WERI-Rb-1 (cell line): ENCODE measurements around the gene ZBED5.

ENCODE experiments used
- DNase-seq: peaks from one replicate; pipeline ENCODE4 v3.0.0-alpha.2; 2020
- H3K27ac ChIP-seq: fragments of 250-450 bp; sonication (Bioruptor Pico); 2 replicates; pipeline ENCODE4 v1.5.1; 2020; ENCODE audit warnings: mild to moderate bottlenecking, moderate library complexity
- H3K27me3 ChIP-seq: fragments of 250-450 bp; sonication (Bioruptor Pico); 2 replicates; pipeline ENCODE4 v1.5.1; 2021; ENCODE audit warnings: mild to moderate bottlenecking, low read depth, moderate library complexity; ENCODE audit not compliant: insufficient read depth, severe bottlenecking
- H3K36me3 ChIP-seq: fragments of 250-450 bp; sonication (Bioruptor Pico); 2 replicates; pipeline ENCODE4 v1.5.1; 2020; ENCODE audit warnings: mild to moderate bottlenecking, moderate library complexity
- H3K4me3 ChIP-seq: 2 replicates; pipeline ENCODE4 v1.5.1; 2011; ENCODE audit warnings: low read depth, mild to moderate bottlenecking, control low read depth, low read length
- H3K9me3 ChIP-seq: fragments of 250-450 bp; sonication (Bioruptor Pico); 2 replicates; pipeline ENCODE4 v1.5.1; 2021; ENCODE audit warnings: mild to moderate bottlenecking, moderate library complexity; ENCODE audit not compliant: severe bottlenecking
- TF ChIP-seq, protein P1 (sequence below): IDR thresholded peaks from 2 replicates; pipeline ENCODE4 v1.5.1; 2011; ENCODE audit warnings: low read depth, mild to moderate bottlenecking, control low read depth, inconsistent platforms, low read length

The ZBED5 gene

DNA sequence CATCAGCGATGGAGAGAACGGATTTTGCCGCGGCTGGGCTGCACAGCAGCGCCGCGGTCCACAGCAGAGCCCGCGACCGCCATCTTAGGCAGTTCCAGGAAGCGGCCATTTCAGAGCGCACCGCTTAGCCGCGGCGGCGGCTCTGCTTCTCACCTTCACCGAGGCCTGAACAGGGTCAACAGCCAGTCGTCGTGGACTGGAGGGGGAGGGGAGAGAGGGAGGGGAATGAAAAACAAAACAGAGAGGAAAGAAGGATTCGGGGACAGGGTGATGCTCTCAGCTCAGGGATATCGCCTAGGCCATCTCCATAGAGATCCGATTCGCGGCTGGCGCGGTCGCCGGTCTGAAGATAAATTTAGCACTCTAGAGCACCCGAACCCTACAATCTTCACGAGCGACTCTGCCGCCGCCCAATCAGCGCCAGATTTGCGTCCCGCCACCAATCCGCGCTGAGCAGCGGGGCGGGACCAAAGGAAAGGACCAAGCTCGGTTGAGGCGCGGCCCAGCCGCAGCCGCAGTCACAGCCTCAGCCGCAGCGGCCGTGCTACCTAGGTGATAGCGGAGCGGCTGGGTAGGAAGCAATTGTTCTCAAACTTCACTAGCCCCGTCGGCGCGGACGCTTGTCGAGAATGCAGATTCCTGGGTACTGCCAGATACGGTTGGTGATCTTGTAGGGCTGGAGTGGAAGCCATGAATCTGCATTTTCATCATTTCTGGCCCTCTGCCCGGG is at the start of gene ZBED5:
TSS of gene ZBED5 (minus strand) at position 345 of the 730 bp plus-strand sequence. CDS start 3,108 bp downstream, outside the sequence.
- Histone ChIP-seq H3K9me3 (no peaks in the 10 kb centered on the region), H3K27ac (peak within 1 kb of the TSS; percentile 97), H3K27me3 (no peaks in the 10 kb centered on the region), H3K36me3 (peaks cover 41% of the 10 kb centered on the region), H3K4me3 (peak within 1 kb of the TSS; percentile 84)
- peak; percentile 96 for DNase-seq
- TF ChIP-seq, protein P1, sequence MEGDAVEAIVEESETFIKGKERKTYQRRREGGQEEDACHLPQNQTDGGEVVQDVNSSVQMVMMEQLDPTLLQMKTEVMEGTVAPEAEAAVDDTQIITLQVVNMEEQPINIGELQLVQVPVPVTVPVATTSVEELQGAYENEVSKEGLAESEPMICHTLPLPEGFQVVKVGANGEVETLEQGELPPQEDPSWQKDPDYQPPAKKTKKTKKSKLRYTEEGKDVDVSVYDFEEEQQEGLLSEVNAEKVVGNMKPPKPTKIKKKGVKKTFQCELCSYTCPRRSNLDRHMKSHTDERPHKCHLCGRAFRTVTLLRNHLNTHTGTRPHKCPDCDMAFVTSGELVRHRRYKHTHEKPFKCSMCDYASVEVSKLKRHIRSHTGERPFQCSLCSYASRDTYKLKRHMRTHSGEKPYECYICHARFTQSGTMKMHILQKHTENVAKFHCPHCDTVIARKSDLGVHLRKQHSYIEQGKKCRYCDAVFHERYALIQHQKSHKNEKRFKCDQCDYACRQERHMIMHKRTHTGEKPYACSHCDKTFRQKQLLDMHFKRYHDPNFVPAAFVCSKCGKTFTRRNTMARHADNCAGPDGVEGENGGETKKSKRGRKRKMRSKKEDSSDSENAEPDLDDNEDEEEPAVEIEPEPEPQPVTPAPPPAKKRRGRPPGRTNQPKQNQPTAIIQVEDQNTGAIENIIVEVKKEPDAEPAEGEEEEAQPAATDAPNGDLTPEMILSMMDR: 0 out of 2 replicates have a peak, but pooled peaks have one; percentile 17

DNA sequence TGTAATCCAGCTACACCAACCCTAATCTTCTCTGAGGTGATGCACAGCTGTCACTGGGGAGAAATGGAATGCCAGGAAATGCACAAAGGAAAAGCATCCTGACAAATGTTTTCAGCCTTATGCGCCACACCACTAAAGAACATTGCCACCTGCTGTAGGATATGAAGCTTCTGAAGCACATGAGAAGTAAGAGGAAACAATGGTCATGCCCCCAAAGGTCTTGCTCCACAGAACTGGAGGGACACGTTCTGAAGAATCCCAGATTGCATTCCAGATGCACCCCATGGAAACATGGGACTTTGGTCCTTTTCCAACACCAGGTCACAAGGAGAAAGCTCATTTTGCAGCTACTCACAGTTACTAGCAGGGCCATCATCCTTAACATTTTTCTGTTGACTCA is 48.7 kb upstream of the ZBED5 start:
- Histone ChIP-seq H3K27ac (no peak overlapping the region), H3K4me3 (no peak overlapping the region), H3K9me3 (no peaks in the 10 kb centered on the region), H3K36me3 (no peaks in the 10 kb centered on the region), H3K27me3 (no peaks in the 10 kb centered on the region)
- no peak for DNase-seq
- TF ChIP-seq, protein P1: no peak

DNA sequence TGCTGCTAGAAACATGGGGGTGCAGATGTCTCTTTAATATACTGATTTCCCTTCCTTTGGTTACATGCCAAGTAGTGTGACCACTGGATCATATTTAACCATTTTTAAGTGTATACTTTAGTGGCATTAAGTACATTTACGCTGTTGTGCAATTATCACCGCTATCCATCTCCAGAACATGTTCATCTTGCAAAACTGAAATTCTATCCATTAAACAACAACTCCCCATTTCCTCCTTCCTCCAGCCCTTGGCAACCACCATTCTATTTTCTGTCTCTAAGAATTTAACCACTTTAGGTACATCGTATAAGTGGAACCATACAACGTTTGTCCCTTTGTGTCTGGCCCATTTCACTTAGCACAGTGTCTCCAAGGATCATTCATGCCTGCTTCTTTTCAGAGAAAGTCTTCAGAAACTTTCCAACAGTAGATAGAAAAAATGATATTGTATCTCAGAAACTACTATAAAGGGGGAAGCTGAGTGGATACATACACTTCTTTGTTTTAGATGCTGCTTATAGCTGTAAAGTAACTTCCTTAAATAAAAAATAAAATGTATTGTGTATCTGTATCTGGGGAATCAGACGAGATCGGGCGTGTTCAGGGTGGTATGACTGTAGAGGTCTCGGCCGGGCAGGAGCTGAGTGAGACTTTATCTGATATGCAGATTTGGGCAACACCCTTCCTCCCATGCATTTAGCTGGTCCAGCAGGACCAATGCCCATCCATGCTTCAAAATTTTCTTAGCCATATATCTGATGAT is 44.6 kb upstream of the ZBED5 start:
- no peak overlapping the region for H3K4me3 ChIP-seq
- H3K36me3 ChIP-seq: no peaks in the 10 kb centered on the region
- TF ChIP-seq, protein P1: no peak
- no peaks in the 10 kb centered on the region for H3K27me3 ChIP-seq
- H3K9me3 ChIP-seq: no peaks in the 10 kb centered on the region
- DNase-seq: no peak
- H3K27ac ChIP-seq: no peak overlapping the region

DNA sequence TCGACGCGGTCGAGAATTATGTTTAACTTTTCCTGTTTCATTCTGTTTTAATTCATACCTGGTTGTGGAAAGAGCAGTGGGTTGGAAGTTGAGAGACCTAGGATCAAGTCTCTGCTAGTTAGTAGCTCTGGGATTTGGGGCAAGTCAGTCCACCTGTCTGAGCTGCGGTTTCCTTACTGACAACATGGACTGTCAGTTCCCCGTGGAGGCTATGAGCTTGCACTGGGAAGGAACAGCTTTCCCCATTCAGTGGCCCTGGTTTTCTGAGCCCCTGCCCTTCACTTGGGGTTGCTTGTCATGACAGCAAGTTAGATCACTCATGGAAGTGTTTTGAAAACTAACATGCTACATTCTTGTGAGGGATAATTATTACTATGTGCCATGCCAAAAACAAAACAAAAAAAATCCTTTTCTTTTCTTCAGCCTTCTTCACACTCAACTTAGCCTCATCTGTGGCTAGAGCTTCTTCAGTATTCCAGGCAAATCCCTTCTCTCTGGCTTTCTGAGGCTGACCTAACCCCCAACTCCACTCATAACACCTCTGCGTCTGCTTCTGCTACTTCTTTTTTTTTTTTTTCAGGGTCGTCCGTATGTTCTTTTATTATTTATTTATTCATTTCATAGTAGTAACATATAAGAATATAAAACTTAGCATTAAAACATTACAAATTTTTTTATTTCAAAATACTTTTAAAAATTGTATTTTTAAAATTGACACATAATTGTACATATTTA is 43.0 kb upstream of the ZBED5 start:
- Histone ChIP-seq H3K27me3 (no peaks in the 10 kb centered on the region), H3K36me3 (no peaks in the 10 kb centered on the region), H3K9me3 (no peaks in the 10 kb centered on the region), H3K4me3 (no peak overlapping the region), H3K27ac (peak overlapping the region; percentile 55)
- no peak for DNase-seq
- TF ChIP-seq, protein P1: no peak

DNA sequence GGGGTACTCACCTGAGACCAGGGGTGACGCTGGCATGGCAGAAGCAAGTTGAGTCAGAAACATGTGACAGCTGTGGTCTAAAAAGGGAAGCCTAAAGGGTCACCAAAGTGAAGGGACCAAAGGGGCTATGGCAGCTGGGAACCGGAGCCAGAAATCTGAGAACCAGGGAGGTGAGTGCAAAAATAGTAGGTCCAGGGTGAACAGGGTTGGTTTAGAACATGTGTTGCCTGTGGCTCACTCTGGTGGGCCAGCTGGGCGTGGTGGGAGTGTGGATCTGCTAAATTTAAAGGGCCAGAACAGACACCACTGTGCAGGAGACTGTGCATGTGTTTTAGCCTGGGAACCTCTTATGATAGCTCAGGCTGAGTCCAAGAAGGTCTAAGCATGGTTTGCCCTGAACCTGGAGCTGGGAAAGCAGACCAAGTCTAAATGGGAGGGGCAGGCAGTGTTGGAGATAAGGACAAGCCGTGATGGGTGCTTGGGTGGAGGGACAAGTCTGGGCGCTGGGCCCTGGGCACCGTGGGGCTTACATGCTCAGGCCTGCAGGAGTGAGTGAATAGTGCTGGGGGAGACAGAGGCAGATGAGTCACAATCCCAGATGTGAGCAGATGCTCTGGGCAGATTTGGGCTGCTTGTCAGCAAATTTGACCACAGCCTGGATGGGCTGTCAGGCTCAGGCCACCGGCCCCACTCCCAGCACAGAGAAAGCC is 41.4 kb upstream of the ZBED5 start:
- TF ChIP-seq, protein P1: no peak
- Histone ChIP-seq H3K27ac (peak overlapping the region; percentile 55), H3K4me3 (no peak overlapping the region)

More for the DNA sequence above, 41.4 kb upstream of the ZBED5 start:
- Histone ChIP-seq H3K27me3 (no peaks in the 10 kb centered on the region), H3K9me3 (no peaks in the 10 kb centered on the region), H3K36me3 (no peaks in the 10 kb centered on the region)
- DNase-seq: peak; percentile 30
